AG04449 (cell line): ENCODE data around the gene YDJC.
"Not testable (repeated sequence)": the region's sequence is repeated elsewhere in the genome, so short reads cannot be mapped to it uniquely, and the experiment has no call there.

Experiments used
- CTCF ChIA-PET: fragments of 350-600 bp; formaldehyde crosslinking; extraction: SDS; loops from one replicate; lab custom pipeline; 2021; ENCODE audit warnings: antibody characterized with exemption; lab: Yijun Ruan, JAX
- POLR2A ChIA-PET: fragments of 400-600, 350-600 bp; formaldehyde crosslinking; extraction: SDS; loops from one replicate; lab custom pipeline; 2020; ENCODE audit warnings: antibody characterized with exemption, inconsistent platforms; lab: Yijun Ruan, JAX
- DNase-seq: peaks from one replicate; pipeline ENCODE4 v3.0.0-alpha.2; 2010; ENCODE audit warnings: low read depth, low spot score
- H3K4me3 ChIP-seq: 2 replicates; pipeline ENCODE4 v1.5.1; 2011; ENCODE audit warnings: low read depth, mild to moderate bottlenecking, control low read depth, low read length
- TF ChIP-seq, protein P1 (sequence below): IDR thresholded peaks from one replicate; pipeline ENCODE4 v1.5.1; 2011; ENCODE audit warnings: mild to moderate bottlenecking, moderate library complexity, low read length, control low read depth, inconsistent platforms; ENCODE audit not compliant: insufficient read depth; ENCODE audit errors: missing control alignments

YDJC gene

DNA sequence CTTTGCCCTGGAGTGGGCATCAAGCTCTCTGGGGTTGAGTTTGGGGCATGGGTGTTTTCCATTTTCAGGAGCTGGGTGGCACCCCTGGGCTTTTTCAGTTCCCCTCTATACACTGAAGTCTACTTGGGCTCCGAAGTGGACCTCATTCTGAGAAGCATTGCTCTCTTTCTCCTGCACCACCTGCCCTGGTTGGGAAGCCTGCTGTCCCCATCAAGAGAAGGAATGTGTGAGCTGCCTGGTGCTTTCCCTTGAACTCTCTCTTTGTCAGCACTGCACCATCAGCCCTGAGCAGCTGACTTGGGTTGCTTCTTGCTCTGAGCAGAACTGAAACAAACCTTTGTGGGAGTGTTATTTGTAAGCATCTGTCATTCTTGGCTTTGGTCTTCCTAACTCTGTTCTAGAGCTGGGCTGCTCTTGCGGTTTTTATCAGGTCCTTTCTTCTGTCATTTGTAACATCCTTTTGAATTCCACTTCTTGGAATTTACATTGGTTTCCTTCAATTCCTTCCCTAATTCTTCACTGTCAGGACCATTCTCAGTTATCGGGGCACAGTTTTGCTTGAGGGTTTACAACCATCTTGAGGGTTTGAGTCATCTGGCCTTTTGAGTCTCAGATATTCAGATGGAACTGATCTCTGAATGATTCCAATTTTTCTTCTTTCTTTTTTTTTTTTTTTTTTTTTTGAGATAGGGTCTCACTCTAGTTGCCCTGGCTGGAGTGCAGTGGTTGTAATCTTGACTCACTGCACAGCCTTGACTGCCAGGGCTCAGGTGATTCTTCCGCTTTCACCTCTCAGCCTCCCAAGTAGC, 41.8 kb downstream of the YDJC start:
- TF ChIP-seq, protein P1, sequence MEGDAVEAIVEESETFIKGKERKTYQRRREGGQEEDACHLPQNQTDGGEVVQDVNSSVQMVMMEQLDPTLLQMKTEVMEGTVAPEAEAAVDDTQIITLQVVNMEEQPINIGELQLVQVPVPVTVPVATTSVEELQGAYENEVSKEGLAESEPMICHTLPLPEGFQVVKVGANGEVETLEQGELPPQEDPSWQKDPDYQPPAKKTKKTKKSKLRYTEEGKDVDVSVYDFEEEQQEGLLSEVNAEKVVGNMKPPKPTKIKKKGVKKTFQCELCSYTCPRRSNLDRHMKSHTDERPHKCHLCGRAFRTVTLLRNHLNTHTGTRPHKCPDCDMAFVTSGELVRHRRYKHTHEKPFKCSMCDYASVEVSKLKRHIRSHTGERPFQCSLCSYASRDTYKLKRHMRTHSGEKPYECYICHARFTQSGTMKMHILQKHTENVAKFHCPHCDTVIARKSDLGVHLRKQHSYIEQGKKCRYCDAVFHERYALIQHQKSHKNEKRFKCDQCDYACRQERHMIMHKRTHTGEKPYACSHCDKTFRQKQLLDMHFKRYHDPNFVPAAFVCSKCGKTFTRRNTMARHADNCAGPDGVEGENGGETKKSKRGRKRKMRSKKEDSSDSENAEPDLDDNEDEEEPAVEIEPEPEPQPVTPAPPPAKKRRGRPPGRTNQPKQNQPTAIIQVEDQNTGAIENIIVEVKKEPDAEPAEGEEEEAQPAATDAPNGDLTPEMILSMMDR, result no peak
- DNase-seq, result no peak
- no peak overlapping the region for H3K4me3 ChIP-seq
- ChIA-PET POLR2A (no interaction called here), CTCF (no interaction called here)

DNA sequence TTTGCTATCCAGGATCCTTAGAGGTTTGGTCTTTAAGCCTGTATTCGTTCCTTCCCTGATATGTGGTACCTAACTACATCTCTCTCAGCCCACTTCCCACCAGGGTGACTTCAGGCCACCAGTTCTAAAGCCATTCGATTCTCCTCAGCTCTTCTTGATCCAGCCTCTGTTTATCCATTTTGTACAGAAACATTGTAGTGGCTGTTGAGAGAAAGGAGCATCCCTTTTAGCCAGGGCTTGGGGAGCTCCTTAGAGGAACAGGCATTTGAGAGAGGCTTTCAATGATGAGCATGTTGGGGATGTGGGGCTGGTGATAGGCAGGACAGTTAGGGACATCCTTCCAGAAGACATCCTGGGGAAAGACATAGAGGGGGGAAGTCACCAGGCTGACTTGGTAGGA, 44.4 kb downstream of the YDJC start:
- TF ChIP-seq, protein P1, result no peak
- ChIA-PET CTCF (interaction anchor here (0.8 to 1.4 kb wide), 3 partner anchors 9 to 62 kb away, joined by 3 to 4 read pairs (median 3); no protein-coding TSS in a partner anchor), POLR2A (no interaction called here)
- no peak overlapping the region for H3K4me3 ChIP-seq
- no peak for DNase-seq

DNA sequence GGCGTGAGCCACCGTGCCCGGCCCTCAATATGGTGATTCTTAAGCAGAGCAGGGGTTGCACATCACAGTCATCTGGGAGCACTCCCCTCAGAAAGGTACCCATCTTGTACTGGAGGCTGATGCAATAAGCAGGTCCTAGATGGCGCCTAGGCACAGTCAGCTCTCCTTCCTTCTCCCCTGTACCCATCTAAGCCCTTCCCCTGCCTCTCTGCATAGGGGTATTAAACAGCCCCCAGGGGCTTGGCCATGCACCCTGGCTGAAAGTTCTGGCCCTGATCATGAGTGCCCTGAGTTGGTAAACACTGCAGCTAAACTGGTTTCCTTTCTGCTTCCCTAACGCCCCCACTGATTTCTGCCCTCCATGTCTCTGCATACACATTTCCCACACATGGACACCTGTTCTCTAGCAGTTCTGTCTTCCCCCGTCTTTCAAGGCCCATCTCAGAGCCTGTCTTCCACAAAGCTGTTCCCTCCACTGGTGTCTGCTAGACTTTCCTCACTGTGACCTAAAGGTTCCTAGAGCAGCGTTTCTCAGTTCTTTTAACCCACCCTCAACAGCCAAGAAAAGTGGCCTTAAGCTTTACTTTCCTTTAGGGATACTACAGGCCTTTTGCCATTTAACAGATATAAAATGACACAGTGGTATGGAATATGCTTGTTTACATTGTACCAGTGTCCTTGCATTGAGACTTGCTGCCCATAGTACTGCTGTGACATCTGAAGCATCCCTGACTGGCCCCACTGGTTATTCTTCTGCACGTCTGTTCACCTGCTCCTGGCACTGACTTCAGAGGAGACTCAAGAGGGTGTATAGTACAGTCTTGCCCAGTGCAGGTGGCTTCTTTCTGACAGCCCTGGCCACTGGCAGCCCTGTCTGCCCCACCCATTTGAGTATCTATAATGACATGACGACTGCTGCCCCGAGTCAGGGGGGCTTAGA, 46.8 kb downstream of the YDJC start:
- ChIA-PET CTCF (interaction anchor here (0.9 to 1.2 kb wide), 2 partner anchors 9 to 46 kb away, joined by 3 to 4 read pairs; no protein-coding TSS in a partner anchor), POLR2A (interaction anchor here (0.7 kb wide), 1 partner anchor 31 kb away, joined by 3 read pairs; no protein-coding TSS in a partner anchor)
- DNase-seq, result no peak
- no peak overlapping the region for H3K4me3 ChIP-seq
- TF ChIP-seq, protein P1, result no peak

DNA sequence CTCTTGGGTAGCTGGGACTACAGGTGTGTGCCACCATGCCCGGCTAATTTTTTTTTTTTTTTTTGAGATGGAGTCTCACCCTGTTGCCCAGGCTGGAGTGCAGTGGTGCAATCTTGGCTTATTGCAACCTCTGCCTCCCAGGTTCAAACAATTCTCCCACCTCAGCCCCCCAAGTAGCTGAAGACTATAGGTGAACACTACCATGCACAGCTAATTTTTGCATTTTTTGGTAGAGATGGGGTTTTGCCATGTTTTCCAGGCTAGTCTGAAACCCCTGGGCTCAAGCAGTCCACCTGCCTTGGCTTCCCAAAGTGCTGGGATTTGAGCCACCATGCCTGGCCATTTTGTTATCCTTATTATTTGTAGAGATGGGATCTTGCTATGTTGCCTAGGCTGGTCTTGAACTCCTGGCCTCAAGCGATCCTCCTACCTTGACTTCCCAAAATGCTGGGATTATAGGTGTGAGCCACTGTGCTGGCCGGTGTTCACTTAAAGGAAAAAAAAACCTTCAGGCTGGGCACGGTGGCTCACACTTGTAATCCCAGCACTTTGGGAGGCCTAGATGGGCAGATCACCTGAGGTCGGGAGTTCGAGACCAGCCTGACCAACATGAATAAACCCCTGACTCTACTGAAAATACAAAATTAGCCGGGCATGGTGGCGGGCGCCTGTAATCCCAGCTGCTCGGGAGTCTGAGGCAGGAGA, 48.7 kb downstream of the YDJC start:
- DNase-seq, H3K4me3 ChIP-seq, CTCF ChIA-PET: not testable (repeated sequence)
- POLR2A ChIA-PET, result interaction anchor here (1.1 kb wide), 1 partner anchor 25 kb away, joined by 3 read pairs; no protein-coding TSS in a partner anchor

DNA sequence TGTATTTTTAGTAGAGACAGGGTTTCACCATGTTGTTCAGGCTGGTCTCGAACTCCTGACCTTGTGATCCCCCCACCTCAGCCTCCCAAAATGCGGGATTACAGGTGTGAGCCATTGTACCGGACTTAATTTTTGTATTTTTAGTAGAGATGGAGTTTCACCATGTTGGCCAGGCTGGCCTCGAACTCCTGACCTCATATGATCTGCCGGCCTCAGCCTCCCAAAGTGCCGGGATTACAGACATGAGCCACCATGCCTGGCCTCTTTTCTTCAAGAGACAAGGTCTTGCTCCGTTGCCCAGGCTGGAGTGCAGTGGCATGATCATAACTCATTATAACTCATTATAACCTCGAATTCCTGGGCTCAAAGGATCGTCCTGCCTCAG, 49.2 kb downstream of the YDJC start:
- POLR2A ChIA-PET, result interaction anchor here (1.1 kb wide), 1 partner anchor 26 kb away, joined by 3 read pairs; no protein-coding TSS in a partner anchor
- DNase-seq, H3K4me3 ChIP-seq, CTCF ChIA-PET: not testable (repeated sequence)

DNA sequence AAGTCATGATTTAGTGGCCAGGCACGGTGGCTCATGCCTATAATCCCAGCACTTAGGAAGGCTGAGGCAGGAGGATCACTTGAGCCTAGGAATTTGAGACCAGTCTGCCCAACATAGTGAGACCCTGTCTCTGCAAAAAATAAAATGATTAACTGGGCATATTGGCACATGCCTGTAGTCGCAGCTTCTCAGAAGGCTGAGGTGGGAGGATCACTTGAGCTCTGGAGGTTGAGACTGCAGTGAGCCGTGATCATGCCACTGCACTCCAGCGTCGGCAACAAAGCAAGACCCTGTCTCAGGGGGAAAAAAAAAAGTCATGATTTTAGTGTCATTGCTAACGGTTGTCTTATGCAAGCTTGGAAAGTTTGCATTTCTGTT, 50.4 kb downstream of the YDJC start:
- TF ChIP-seq, protein P1, result no peak
- ChIA-PET POLR2A (interaction anchor here (0.7 kb wide), 1 partner anchor 186 kb away, joined by 3 read pairs; no protein-coding TSS in a partner anchor), CTCF (interaction anchor here (1.2 to 2.7 kb wide), 4 partner anchors 10 to 68 kb away, joined by 3 to 12 read pairs (median 6); partner anchors contain the start of gene SDF2L1)
- H3K4me3 ChIP-seq, result no peak overlapping the region
- DNase-seq, result no peak
